ENCODE results near the gene ZNF616.

The ZNF616 gene

GRCh38 chr19:52139252-52140031, at the start of gene ZNF616:
Gene ZNF616, minus strand, starts transcription at chr19:52139938. Its CDS starts 9,426 bp downstream, at chr19:52130512.
- peak; percentile 50 to 52 for DNase-seq (ENCODE audit: low read depth in 2 of 2)

- no peak for DNase-seq (ENCODE audit: low read depth in 2 of 2)
Observed at GRCh38 chr19:52188822-52189734, 49.3 kb upstream of the ZNF616 start.

GRCh38 chr19:52187407-52187806, 47.7 kb upstream of the ZNF616 start:
- DNase-seq (ENCODE audit: low read depth in 2 of 2) = no peak

- no peak for DNase-seq (ENCODE audit: low read depth in 2 of 2)
Observed at GRCh38 chr19:52176574-52176973, 36.8 kb upstream of the ZNF616 start.

GRCh38 chr19:52172347-52172746, 32.6 kb upstream of the ZNF616 start:
- DNase-seq (ENCODE audit: low read depth in 2 of 2) = no peak

- peak; percentile 80 to 89 for DNase-seq (ENCODE audit: low read depth in 2 of 2)
Observed at GRCh38 chr19:52171321-52172169, 31.8 kb upstream of the ZNF616 start, which contains the start of gene ZNF836. Gene ZNF836, minus strand, starts transcription at chr19:52171621. Its CDS starts 3,549 bp downstream, at chr19:52168072.

GRCh38 chr19:52170863-52171320, 31.2 kb upstream of the ZNF616 start:
- no peak for DNase-seq (ENCODE audit: low read depth in 2 of 2)

- no peak for DNase-seq (ENCODE audit: low read depth in 2 of 2)
Observed at GRCh38 chr19:52170304-52170703, 30.6 kb upstream of the ZNF616 start.

- no peak for DNase-seq (ENCODE audit: low read depth in 2 of 2)
Observed at GRCh38 chr19:52155596-52156359, 16.0 kb upstream of the ZNF616 start.

GRCh38 chr19:52148256-52148655, 8.5 kb upstream of the ZNF616 start:
- DNase-seq (ENCODE audit: low read depth in 2 of 2) = no peak

- no peak for DNase-seq (ENCODE audit: low read depth in 2 of 2)
Observed at GRCh38 chr19:52142001-52142595, 2.4 kb upstream of the ZNF616 start.

- DNase-seq (ENCODE audit: low read depth in 2 of 2) = no peak
Observed at GRCh38 chr19:52141203-52141602, 1.5 kb upstream of the ZNF616 start.

GRCh38 chr19:52140032-52140710, 433 bp upstream of the ZNF616 start:
- peak; percentile 94 to 98 for DNase-seq (ENCODE audit: low read depth in 2 of 2)

- no peak for DNase-seq (ENCODE audit: low read depth in 2 of 2)
Observed at GRCh38 chr19:52138983-52139251, 821 bp downstream of the ZNF616 start.

GRCh38 chr19:52138278-52138982, 1.3 kb downstream of the ZNF616 start:
- DNase-seq (ENCODE audit: low read depth in 2 of 2) = no peak

- DNase-seq (ENCODE audit: low read depth in 2 of 2) = no peak
Observed at GRCh38 chr19:52120286-52120685, 19.5 kb downstream of the ZNF616 start.

GRCh38 chr19:52115526-52116053, 24.1 kb downstream of the ZNF616 start:
- no peak for DNase-seq (ENCODE audit: low read depth in 2 of 2)

- no peak for DNase-seq (ENCODE audit: low read depth in 2 of 2)
Observed at GRCh38 chr19:52114691-52115090, 25.0 kb downstream of the ZNF616 start.

- no peak for DNase-seq (ENCODE audit: low read depth in 2 of 2)
Observed at GRCh38 chr19:52112624-52113023, 27.1 kb downstream of the ZNF616 start.

Data from stimulated activated CD4-positive, alpha-beta T cell treated with anti-CD3 and anti-CD28 coated beads, Interleukin-15, amount 100 ng/mL, for 48 hours (primary cell).